Measurements from ENCODE around the gene OTOP2.

Gene OTOP2

GRCh38 chr17:74900208-74900607 lies 23.9 kb upstream of the OTOP2 start:
- POLR2A ChIA-PET = interaction anchor here (4.3 kb wide), 1 partner anchor 28 kb away, joined by 26 read pairs; the partner anchor contains the start of gene FDXR
- no peak for TF ChIP-seq LEF1 (IDR thresholded peaks at IDR 0.05; ENCODE audit: borderline replicate concordance)
- TF ChIP-seq L3MBTL2 (conservative IDR thresholded peaks at IDR 0.05) = no peak
- no peak for TF ChIP-seq SP1 (IDR thresholded peaks at IDR 0.05)
- no peak for TF ChIP-seq SUZ12 (IDR thresholded peaks at IDR 0.05)
- TF ChIP-seq PKNOX1 (IDR thresholded peaks at IDR 0.05) = no peak
- TF ChIP-seq BHLHE40 (IDR thresholded peaks at IDR 0.05; ENCODE audit: borderline replicate concordance) = no peak
- TF ChIP-seq HDGF (IDR thresholded peaks at IDR 0.05; ENCODE audit: borderline replicate concordance) = no peak
- no peak for TF ChIP-seq FOXK2 (IDR thresholded peaks at IDR 0.05)
- TF ChIP-seq CTBP1 (IDR thresholded peaks at IDR 0.05; ENCODE audit: borderline replicate concordance) = no peak
- no peak for TF ChIP-seq ELF4 (IDR thresholded peaks at IDR 0.05)
- TF ChIP-seq ZNF384 (IDR thresholded peaks at IDR 0.05) = no peak
- no peak for DNase-seq (ENCODE audit: extremely low spot score)
- CTCF ChIA-PET = no interaction called here

- ChIA-PET CTCF (no interaction called here), POLR2A (interaction anchor here (4.3 kb wide), 1 partner anchor 29 kb away, joined by 26 read pairs; the partner anchor contains the start of gene FDXR)
- no peak for TF ChIP-seq NFRKB (IDR thresholded peaks at IDR 0.05)
- no peak for TF ChIP-seq PKNOX1 (IDR thresholded peaks at IDR 0.05)
- no peak for TF ChIP-seq ARNT (IDR thresholded peaks at IDR 0.05)
- TF ChIP-seq SP1 (IDR thresholded peaks at IDR 0.05) = no peak
These were observed 22.5 kb upstream of the OTOP2 start for GRCh38 chr17:74901353-74902135.

GRCh38 chr17:74903034-74903433 lies 21.0 kb upstream of the OTOP2 start:
- ChIA-PET CTCF (no interaction called here), POLR2A (interaction anchor here (4.6 kb wide), 1 partner anchor 30 kb away, joined by 36 read pairs; the partner anchor contains the start of gene FDXR)
- TF ChIP-seq FOXA1 (IDR thresholded peaks at IDR 0.05) (no peak), ELF4 (IDR thresholded peaks at IDR 0.05) (no peak), LEF1 (IDR thresholded peaks at IDR 0.05; ENCODE audit: borderline replicate concordance) (no peak), SP1 (IDR thresholded peaks at IDR 0.05) (no peak), ZNF384 (IDR thresholded peaks at IDR 0.05) (no peak), BHLHE40 (IDR thresholded peaks at IDR 0.05; ENCODE audit: borderline replicate concordance) (no peak), ARNT (IDR thresholded peaks at IDR 0.05) (no peak), SUZ12 (IDR thresholded peaks at IDR 0.05) (no peak), FOXM1 (IDR thresholded peaks at IDR 0.05; ENCODE audit: borderline replicate concordance) (no peak), L3MBTL2 (conservative IDR thresholded peaks at IDR 0.05) (no peak), CTBP1 (IDR thresholded peaks at IDR 0.05; ENCODE audit: borderline replicate concordance) (no peak), HDGF (IDR thresholded peaks at IDR 0.05; ENCODE audit: borderline replicate concordance) (no peak), NFRKB (IDR thresholded peaks at IDR 0.05) (no peak), FOXK2 (IDR thresholded peaks at IDR 0.05) (no peak), PKNOX1 (IDR thresholded peaks at IDR 0.05) (no peak)
- no peak for DNase-seq (ENCODE audit: extremely low spot score)

More at GRCh38 chr17:74901353-74902135, 22.5 kb upstream of the OTOP2 start:
- no peak for DNase-seq (ENCODE audit: extremely low spot score)

GRCh38 chr17:74903671-74904070 lies 20.4 kb upstream of the OTOP2 start:
- DNase-seq (ENCODE audit: extremely low spot score) = no peak
- TF ChIP-seq PKNOX1 (IDR thresholded peaks at IDR 0.05) (no peak), ARNT (IDR thresholded peaks at IDR 0.05) (no peak)
- ChIA-PET CTCF (no interaction called here), POLR2A (interaction anchor here (4.6 kb wide), 1 partner anchor 31 kb away, joined by 36 read pairs; the partner anchor contains the start of gene FDXR)

- no peak for DNase-seq (ENCODE audit: extremely low spot score)
- ChIA-PET CTCF (no interaction called here), POLR2A (interaction anchor here (0.8 to 4.6 kb wide), 2 partner anchors 16 to 32 kb away, joined by 3 to 36 read pairs; partner anchors contain the start of gene FDXR)
These were observed 19.2 kb upstream of the OTOP2 start for GRCh38 chr17:74904687-74905409.

More at GRCh38 chr17:74904687-74905409, 19.2 kb upstream of the OTOP2 start:
- no peak for TF ChIP-seq SUZ12 (IDR thresholded peaks at IDR 0.05)
- no peak for TF ChIP-seq FOXA1 (IDR thresholded peaks at IDR 0.05)
- TF ChIP-seq FOXM1 (IDR thresholded peaks at IDR 0.05; ENCODE audit: borderline replicate concordance) = no peak
- no peak for TF ChIP-seq FOXK2 (IDR thresholded peaks at IDR 0.05)
- no peak for TF ChIP-seq ZNF384 (IDR thresholded peaks at IDR 0.05)
- TF ChIP-seq BHLHE40 (IDR thresholded peaks at IDR 0.05; ENCODE audit: borderline replicate concordance) = no peak
- no peak for TF ChIP-seq SP1 (IDR thresholded peaks at IDR 0.05)
- TF ChIP-seq CTBP1 (IDR thresholded peaks at IDR 0.05; ENCODE audit: borderline replicate concordance) = no peak
- no peak for TF ChIP-seq PKNOX1 (IDR thresholded peaks at IDR 0.05)
- TF ChIP-seq TARDBP (IDR thresholded peaks at IDR 0.05) = no peak
- no peak for TF ChIP-seq HDGF (IDR thresholded peaks at IDR 0.05; ENCODE audit: borderline replicate concordance)
- no peak for TF ChIP-seq ARNT (IDR thresholded peaks at IDR 0.05)
- no peak for TF ChIP-seq L3MBTL2 (conservative IDR thresholded peaks at IDR 0.05)
- TF ChIP-seq ELF4 (IDR thresholded peaks at IDR 0.05) = no peak
- no peak for TF ChIP-seq NFRKB (IDR thresholded peaks at IDR 0.05)
